ENCODE data around the gene PCCA. TPM values are rescaled to one million over a fixed set of nuclear protein-coding genes. Genes with fewer than 3 reads are reported as not detected.
"Not testable (repeated sequence)": the region's sequence is repeated elsewhere in the genome, so short reads cannot be mapped to it uniquely, and the experiment has no call there.

The PCCA gene
- total RNA-seq, 2 donors from 2014 or later = 7.2 to 14.6 TPM

DNA sequence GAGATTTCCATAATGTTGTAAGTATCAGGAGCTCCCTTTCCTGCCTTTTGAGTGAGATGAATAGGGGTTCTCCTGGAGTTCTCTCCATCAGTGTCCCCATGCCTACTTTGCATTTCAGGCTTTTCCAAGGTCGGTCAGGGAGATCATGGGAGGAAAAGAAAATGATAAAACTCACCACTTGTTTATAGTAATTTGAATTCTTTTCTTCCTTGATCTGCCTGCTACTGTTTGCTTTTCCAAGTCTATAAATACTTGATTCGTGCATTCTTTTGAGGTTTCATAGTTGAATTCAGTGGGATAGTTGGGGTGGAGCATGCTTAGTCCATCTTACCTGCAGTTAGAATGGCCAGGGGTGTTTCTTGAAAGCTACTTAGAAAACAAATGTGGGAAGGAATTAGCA, 51.5 kb downstream of the PCCA start:
- Mint-ChIP-seq H3K36me3 (ENCODE audit: low read depth) (peaks cover 15% of the 10 kb centered on the region), H3K27ac (no peak overlapping the region), H3K4me1 (peaks cover 4% of the 10 kb centered on the region), H3K9me3 (no peaks in the 10 kb centered on the region), H3K4me3 (no peak overlapping the region), H3K27me3 (no peaks in the 10 kb centered on the region)
- ATAC-seq (replicated peaks) = no peak

DNA sequence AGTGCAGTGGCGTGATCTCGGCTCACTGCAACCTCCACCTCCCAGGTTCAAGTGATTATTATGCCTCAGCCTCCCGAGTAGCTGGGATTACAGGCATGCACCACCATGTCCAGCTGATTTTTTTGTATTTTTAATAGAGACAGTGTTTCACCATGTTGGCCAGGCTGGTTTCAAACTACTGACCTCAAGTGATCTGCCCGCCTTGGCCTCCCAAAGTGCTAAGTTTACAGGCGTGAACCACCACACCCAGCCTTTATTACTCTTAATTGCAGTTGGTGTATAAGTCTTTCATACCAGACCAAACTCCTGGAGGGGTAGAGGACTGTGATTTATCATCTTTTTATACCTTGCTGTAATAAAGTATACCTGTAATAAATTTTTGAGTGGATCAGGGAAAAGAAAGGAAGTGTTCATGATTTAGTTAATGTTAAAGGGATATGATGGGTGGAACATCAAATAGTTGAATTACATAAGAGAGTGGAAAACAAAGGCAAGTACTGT, 52.6 kb downstream of the PCCA start:
- H3K4me3 Mint-ChIP-seq; H3K27me3 Mint-ChIP-seq; ATAC-seq (replicated peaks); H3K9me3 Mint-ChIP-seq; H3K4me1 Mint-ChIP-seq; H3K27ac Mint-ChIP-seq: not testable (repeated sequence)
- H3K36me3 Mint-ChIP-seq (ENCODE audit: low read depth) = peaks cover 15% of the 10 kb centered on the region

DNA sequence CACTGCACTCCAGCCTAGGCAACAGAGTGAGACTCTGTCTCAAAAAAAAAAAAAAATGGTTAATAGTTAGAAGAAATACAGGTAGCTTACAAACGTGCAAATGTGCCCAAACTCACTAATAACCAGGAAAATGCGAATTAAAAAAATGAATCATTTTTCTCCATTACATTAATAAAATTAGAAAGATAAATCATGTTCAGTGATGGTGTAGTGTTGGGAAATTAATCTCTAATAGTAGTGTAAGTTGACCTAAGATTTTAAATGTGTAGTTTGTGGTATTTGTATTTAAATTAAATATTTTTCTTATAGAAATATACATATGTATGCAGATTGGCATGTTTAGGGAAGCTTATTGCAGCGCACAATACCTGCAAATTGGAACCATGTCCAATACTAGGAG, 57.6 kb downstream of the PCCA start:
- ATAC-seq (replicated peaks) = no peak
- H3K27me3 Mint-ChIP-seq = no peaks in the 10 kb centered on the region

DNA sequence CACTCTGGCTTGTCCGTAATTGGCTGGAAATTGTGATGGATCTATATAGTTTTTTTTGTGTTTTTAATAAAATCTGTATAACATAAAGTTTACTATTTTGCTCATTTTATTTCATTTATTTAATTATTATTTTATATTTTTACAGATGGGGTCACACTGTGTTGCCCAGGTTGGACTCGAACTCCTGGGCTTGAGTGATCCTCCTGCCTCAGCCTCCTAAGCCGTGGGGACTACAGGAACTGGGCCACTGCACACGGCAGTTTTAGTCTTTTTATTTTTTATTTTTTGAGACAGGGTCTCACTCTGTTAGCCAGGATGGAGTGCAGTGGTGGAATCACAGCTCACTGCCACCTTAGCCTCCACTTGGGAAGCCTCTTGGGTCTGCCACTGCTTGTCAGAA, 58.9 kb downstream of the PCCA start:
- H3K9me3 Mint-ChIP-seq = no peaks in the 10 kb centered on the region
- H3K4me1 Mint-ChIP-seq = no peaks in the 10 kb centered on the region
- no peaks in the 10 kb centered on the region for H3K27me3 Mint-ChIP-seq

More for the DNA sequence above, 57.6 kb downstream of the PCCA start:
- H3K27ac Mint-ChIP-seq = no peak overlapping the region
- peaks cover 22% of the 10 kb centered on the region for H3K36me3 Mint-ChIP-seq (ENCODE audit: low read depth)
- no peaks in the 10 kb centered on the region for H3K4me1 Mint-ChIP-seq
- H3K4me3 Mint-ChIP-seq = no peak overlapping the region
- no peaks in the 10 kb centered on the region for H3K9me3 Mint-ChIP-seq

DNA sequence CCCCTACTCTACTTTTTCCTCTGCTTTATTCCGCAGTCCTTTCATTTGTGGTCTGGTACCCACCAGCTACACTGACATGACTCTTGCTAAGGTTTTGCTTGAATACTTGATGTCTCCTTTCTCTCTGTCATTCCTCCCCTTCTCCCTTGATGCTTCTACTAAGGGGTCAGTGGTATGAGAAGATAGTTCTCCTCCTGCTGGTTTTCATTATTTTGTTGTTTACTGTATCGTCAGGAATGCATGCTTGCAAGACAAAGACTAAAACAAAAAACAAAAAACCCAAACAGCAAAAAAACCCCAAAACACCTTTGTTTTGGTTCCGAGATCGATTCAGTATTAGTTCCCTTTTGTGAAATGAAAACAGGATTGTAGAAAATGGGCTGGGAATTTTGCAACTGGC, 59.5 kb downstream of the PCCA start:
- Mint-ChIP-seq H3K27ac (no peak overlapping the region), H3K27me3 (no peaks in the 10 kb centered on the region), H3K4me3 (no peak overlapping the region), H3K36me3 (ENCODE audit: low read depth) (peaks cover 18% of the 10 kb centered on the region), H3K9me3 (no peaks in the 10 kb centered on the region), H3K4me1 (no peaks in the 10 kb centered on the region)
- no peak for ATAC-seq (replicated peaks)

More for the DNA sequence above, 58.9 kb downstream of the PCCA start:
- Mint-ChIP-seq H3K36me3 (ENCODE audit: low read depth) (peaks cover 18% of the 10 kb centered on the region), H3K27ac (no peak overlapping the region), H3K4me3 (no peak overlapping the region)
- ATAC-seq (replicated peaks) = no peak

DNA sequence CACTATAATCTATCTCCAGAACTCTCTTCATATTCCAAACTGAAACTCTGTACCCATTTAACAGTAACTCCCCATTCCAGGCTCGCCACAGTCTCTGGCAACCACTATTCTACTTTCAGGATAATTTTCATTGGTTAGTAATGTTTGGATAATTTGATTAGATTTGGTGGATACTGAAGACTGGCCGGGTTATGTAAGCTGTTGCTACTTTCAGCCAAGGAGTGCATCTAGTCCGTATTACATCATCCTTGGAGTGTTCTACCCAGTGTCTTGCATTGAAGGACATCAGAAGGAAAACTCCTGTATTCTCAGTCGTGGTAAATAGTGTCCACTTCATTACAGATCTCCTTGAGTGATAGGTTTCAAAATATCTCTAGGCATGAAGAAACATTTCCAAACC, 60.5 kb downstream of the PCCA start:
- ATAC-seq (replicated peaks) = no peak
- Mint-ChIP-seq H3K27me3 (no peaks in the 10 kb centered on the region), H3K36me3 (ENCODE audit: low read depth) (peaks cover 18% of the 10 kb centered on the region), H3K4me3 (no peak overlapping the region), H3K27ac (no peak overlapping the region), H3K9me3 (no peaks in the 10 kb centered on the region), H3K4me1 (no peaks in the 10 kb centered on the region)

DNA sequence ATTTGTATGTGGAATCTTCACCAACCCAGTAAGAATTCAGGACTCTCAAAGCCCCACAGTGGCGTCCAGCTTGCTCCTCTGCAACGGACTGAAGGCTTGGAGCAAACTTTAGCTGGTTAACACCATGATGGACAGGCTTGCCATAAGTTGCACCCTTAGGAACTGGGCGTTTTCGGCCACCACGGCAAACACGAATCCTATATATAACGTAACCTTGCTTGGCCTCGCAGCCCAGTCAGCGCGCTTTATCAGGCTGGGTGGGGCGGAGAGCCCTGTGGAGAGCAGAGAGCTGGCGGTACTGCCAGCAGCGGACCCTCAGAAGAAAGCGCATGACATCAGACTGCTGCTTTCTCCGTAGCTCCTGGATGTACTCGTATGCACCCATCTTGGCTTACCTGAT, 61.8 kb downstream of the PCCA start:
- not testable (repeated sequence) for H3K4me3 Mint-ChIP-seq; H3K27me3 Mint-ChIP-seq; H3K27ac Mint-ChIP-seq; H3K9me3 Mint-ChIP-seq; ATAC-seq (replicated peaks); H3K4me1 Mint-ChIP-seq
- H3K36me3 Mint-ChIP-seq (ENCODE audit: low read depth) = peaks cover 12% of the 10 kb centered on the region

DNA sequence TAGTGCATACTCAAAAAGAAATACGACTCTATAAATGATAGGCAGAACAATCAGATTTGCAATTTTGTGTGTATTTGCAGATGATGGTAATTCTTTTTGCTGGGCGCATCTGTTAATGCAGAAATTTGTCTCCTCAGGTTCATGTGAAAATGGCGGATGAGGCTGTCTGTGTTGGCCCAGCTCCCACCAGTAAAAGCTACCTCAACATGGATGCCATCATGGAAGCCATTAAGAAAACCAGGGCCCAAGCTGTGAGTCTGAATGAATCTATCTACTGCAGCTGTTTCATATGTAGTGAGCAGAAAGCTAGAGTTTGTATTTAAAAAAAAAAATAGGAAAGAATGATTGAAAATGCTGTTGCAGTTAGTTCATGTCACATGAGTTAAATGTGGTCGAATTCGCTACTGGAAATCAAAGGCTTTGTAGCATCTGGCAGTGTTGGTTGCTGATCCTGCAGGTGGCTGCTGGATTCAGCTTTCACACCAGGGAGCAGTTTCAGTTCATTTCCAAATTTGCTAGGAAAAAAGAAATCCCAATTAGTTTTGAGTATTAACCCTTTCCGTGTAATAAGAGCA, 66.0 kb downstream of the PCCA start:
- Mint-ChIP-seq H3K36me3 (ENCODE audit: low read depth) (peaks cover 6% of the 10 kb centered on the region), H3K27ac (no peak overlapping the region), H3K9me3 (no peaks in the 10 kb centered on the region), H3K4me3 (no peak overlapping the region), H3K4me1 (peaks cover 8% of the 10 kb centered on the region), H3K27me3 (no peaks in the 10 kb centered on the region)
- ATAC-seq (replicated peaks) = no peak

DNA sequence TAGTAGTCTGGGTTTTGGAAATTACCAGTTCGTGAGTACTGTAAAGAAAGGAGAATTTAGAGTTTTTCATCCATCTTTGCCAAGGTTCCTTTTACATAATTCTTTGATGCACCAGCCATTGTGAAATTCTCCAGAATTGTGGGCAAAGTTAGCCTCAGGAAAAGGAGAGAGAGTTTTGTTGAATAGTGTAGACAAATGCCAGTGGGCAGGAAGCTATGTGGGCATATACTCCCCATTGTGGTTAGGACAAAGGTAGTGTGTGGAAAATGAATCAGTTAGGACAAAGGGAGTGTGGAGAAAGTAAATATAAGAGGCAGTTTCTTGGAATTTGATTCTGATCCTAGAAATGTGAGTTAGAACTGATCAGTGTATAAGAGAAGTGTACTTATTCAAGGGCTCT, 67.9 kb downstream of the PCCA start:
- no peak for ATAC-seq (replicated peaks)
- Mint-ChIP-seq H3K9me3 (no peaks in the 10 kb centered on the region), H3K4me3 (no peak overlapping the region), H3K27ac (no peak overlapping the region), H3K27me3 (no peaks in the 10 kb centered on the region), H3K4me1 (peaks cover 8% of the 10 kb centered on the region), H3K36me3 (ENCODE audit: low read depth) (peaks cover 6% of the 10 kb centered on the region)

DNA sequence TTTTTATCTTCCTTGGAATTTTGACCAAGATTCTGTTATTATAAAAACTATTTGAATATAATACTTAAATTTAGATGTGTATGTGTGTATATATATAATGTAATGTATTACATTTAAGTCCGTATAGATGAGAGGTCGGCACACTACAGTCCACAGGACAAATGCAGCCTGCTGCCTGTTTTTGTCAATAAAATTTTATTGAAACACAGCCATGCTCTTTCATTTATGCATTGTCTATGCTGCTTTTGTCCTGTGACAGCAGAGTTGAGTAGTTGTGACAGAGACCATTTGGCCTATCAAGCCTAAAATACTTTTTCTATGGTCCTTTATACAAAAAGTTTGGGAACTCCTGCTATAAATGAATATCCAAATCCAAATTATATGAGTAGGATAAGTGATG, 69.7 kb downstream of the PCCA start:
- no peaks in the 10 kb centered on the region for H3K9me3 Mint-ChIP-seq

DNA sequence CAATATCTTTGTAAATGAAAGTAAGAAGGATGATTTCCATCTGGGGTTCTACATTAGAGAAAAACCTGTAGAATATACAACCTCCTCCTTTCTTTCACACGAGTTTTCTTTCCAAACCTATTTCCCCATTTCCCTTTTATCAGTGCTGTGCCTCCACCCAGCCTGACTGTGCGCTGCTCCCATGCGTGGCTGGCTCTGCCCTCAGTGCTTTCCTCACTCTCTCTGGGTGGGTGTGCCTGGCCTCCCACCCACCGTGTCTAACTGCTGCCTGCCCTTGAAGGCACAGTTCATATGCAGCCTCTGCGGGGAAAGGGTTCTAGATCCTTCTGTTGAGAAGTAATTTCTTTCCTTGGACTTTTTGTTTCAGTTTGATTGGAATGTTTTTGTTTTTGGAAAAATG, 70.7 kb downstream of the PCCA start:
- peaks cover 6% of the 10 kb centered on the region for H3K36me3 Mint-ChIP-seq (ENCODE audit: low read depth)
- H3K4me3 Mint-ChIP-seq = no peak overlapping the region
- peaks cover 8% of the 10 kb centered on the region for H3K4me1 Mint-ChIP-seq
- no peaks in the 10 kb centered on the region for H3K27me3 Mint-ChIP-seq
- no peak for ATAC-seq (replicated peaks)
- no peak overlapping the region for H3K27ac Mint-ChIP-seq
- no peaks in the 10 kb centered on the region for H3K9me3 Mint-ChIP-seq

More for the DNA sequence above, 69.7 kb downstream of the PCCA start:
- H3K4me3 Mint-ChIP-seq = no peak overlapping the region
- H3K4me1 Mint-ChIP-seq = peaks cover 8% of the 10 kb centered on the region
- H3K27ac Mint-ChIP-seq = no peak overlapping the region
- no peak for ATAC-seq (replicated peaks)
- H3K27me3 Mint-ChIP-seq = no peaks in the 10 kb centered on the region
- peaks cover 6% of the 10 kb centered on the region for H3K36me3 Mint-ChIP-seq (ENCODE audit: low read depth)

DNA sequence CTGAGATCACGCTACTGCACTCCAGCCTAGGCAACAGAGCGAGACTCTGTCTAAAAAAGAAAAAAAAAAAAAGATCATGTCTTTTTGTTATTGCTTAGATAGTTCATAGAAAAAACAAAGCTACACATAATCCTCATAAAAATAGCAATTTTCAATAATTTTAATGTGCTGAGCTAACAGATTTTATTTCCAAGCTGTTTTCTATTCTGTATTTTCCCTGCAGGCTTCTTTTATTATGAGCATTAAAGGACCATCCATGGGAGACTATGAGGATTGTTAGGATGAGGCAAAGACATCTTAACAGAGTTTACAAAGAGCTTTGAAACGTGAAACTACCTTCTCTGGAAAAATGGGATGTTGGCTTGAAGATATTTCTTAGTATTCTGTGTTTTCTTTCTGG, 71.6 kb downstream of the PCCA start:
- no peak overlapping the region for H3K27ac Mint-ChIP-seq
- H3K36me3 Mint-ChIP-seq (ENCODE audit: low read depth) = peaks cover 6% of the 10 kb centered on the region
- H3K9me3 Mint-ChIP-seq = no peaks in the 10 kb centered on the region
- ATAC-seq (replicated peaks) = no peak
- H3K4me3 Mint-ChIP-seq = no peak overlapping the region
- H3K4me1 Mint-ChIP-seq = peaks cover 8% of the 10 kb centered on the region
- no peaks in the 10 kb centered on the region for H3K27me3 Mint-ChIP-seq

DNA sequence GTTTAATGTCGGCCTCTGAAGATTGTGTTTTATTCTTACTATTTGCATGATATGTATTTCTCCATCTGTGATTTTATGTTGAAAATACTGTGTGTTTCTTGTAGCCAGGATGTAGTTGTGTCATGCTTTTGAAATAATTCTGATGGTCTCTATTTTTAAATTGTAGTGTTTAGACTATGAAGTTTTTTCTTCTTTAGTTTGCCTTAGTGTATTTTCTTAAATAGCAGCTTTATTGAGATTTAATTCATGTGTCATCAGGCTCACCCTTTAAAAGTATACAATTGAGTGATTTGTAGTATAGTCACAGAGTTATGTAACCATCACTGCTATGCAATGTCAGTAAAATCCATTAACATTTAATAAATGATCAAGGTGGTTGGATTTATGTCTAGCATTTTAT, 74.5 kb downstream of the PCCA start:
- no peak for ATAC-seq (replicated peaks)

DNA sequence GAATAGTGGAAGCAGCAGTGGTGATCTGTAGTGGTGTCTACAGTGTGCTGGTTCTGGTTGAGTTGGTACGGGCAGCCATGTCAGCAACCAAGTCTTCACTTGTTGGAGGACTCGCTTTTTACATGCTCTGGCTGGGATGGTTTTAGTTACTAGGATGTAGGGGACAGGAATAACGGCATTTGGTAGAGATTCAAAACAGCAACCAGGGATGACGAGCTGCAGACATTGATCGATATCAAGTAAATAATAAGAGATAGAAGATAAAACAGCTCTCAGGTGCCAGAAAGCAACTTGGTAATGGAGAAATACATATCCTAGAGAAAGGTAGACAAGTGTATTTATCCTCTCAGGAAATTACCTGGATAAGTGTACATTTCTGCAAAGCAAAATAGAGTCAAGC, 84.3 kb downstream of the PCCA start:
- H3K27me3 Mint-ChIP-seq = no peaks in the 10 kb centered on the region
- peaks cover 4% of the 10 kb centered on the region for H3K9me3 Mint-ChIP-seq
- H3K36me3 Mint-ChIP-seq (ENCODE audit: low read depth) = no peaks in the 10 kb centered on the region
- ATAC-seq (replicated peaks) = no peak
- H3K4me3 Mint-ChIP-seq = no peak overlapping the region
- H3K4me1 Mint-ChIP-seq = no peaks in the 10 kb centered on the region
- H3K27ac Mint-ChIP-seq = no peak overlapping the region

More for the DNA sequence above, 74.5 kb downstream of the PCCA start:
- Mint-ChIP-seq H3K9me3 (no peaks in the 10 kb centered on the region), H3K36me3 (ENCODE audit: low read depth) (no peaks in the 10 kb centered on the region), H3K27me3 (no peaks in the 10 kb centered on the region), H3K27ac (no peak overlapping the region), H3K4me3 (no peak overlapping the region), H3K4me1 (peaks cover 4% of the 10 kb centered on the region)

DNA sequence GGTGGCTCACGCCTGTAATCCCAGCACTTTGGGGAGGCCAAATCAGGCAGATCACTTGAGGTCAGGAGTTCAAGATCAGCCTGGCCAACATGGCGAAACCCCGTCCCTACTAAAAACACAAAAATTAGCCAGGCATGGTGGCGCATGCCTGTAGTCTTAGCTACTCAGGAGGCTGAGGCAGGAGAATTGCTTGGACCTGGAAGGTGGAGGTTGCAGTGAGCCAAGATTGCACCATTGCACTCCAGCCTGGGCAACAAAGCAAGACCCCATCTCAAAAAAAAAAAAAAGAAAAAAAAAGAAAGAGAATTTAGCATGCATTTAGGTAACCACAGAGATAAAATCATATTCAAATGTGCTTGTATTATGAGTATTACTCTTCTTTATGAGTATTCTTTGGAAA, 85.6 kb downstream of the PCCA start:
- H3K27me3 Mint-ChIP-seq; H3K36me3 Mint-ChIP-seq (ENCODE audit: low read depth); ATAC-seq (replicated peaks); H3K9me3 Mint-ChIP-seq; H3K27ac Mint-ChIP-seq; H3K4me1 Mint-ChIP-seq; H3K4me3 Mint-ChIP-seq: not testable (repeated sequence)
